Gastrocnemius medialis (tissue), 4 donors: ENCODE data around the gene NUP214. TPM values are rescaled to one million over a fixed set of nuclear protein-coding genes. Genes with fewer than 3 reads are reported as not detected.
A peak's percentile ranks its signal among the peaks of the same experiment; 100 is the strongest.

Experiments used
- ATAC-seq, 2 donors: fragments of 150-250 bp; one replicate each; pipeline ENCODE4 v1.9.1; 2016
- DNase-seq, 2 donors: peaks; one replicate each; pipeline ENCODE4 v3.0.0-alpha.2; 2019
- H3K27ac ChIP-seq, 4 donors: fragments of 200-600 bp; sonication (generic); 1 replicate in 1 of 4; 2 replicates in 3 of 4; pipeline ENCODE4 v1.5.1; 2016 to 2018; ENCODE audit warnings: mild to moderate bottlenecking in 2 of 4, moderate library complexity in 1 of 4
- H3K27me3 ChIP-seq, 3 donors: fragments of 200-600 bp; sonication (generic) in 2 of 3; 1 replicate in 1 of 3; 2 replicates in 2 of 3; pipeline versions ENCODE4 v1.5.1 to v1.6.0; 2016 to 2019; ENCODE audit warnings: mild to moderate bottlenecking in 1 of 3, moderate library complexity in 1 of 3
- H3K36me3 ChIP-seq, 2 donors: fragments of 200-600 bp; sonication (generic) in 1 of 2; one replicate each; pipeline ENCODE4 v1.5.1; 2017 to 2018
- H3K4me1 ChIP-seq, 2 donors: fragments of 200-600 bp; sonication (generic) in 1 of 2; one replicate each; pipeline ENCODE4 v1.5.1; 2016 to 2017; ENCODE audit warnings: mild to moderate bottlenecking in 2 of 2
- H3K4me3 ChIP-seq, 4 donors: fragments of 200-600 bp; sonication (generic) in 3 of 4; 1 replicate in 1 of 4; 2 replicates in 3 of 4; pipeline ENCODE4 v1.5.1; 2016 to 2019; ENCODE audit warnings: mild to moderate bottlenecking in 2 of 4
- H3K9me3 ChIP-seq, 3 donors: fragments of 200-600 bp; sonication (generic) in 2 of 3; 1 replicate in 1 of 3; 2 replicates in 2 of 3; pipeline ENCODE4 v1.5.1; 2016 to 2019
- POLR2A ChIP-seq, 2 donors: fragments of 450-650 bp; IDR thresholded peaks; one replicate each; pipeline ENCODE4 v1.6.1; 2017; ENCODE audit warnings: antibody characterized with exemption in 2 of 2, mild to moderate bottlenecking in 2 of 2, moderate library complexity in 2 of 2
- in situ Hi-C, 4 donors: fragments of 200-750 bp; cut with MboI; loops; one replicate each; pipeline versions ENCODE4 v1.15.0 to v1.8.0; 2017; ENCODE audit warnings: low sequenced_read_pairs in 4 of 4
- intact Hi-C: fragments of 100-400 bp; cut with DNase I; formaldehyde crosslinking; loops from one replicate; pipeline ENCODE4 v1.15.1; 2023; ENCODE audit warnings: low total_unique reads
- total RNA-seq, 4 donors: library from RNA; depleted of rRNA; stranded (reverse); fragments of >200 nt; gene quantifications; one replicate each; pipeline versions ENCODE4 v1.1.0 to v1.2.3, GENCODE V29; 2016
- TF ChIP-seq, protein P1 (sequence below), 5 experiments: fragments of 450-650 bp in 3 of 5; fragments of 200-600 bp in 2 of 5; sonication (generic) in 2 of 5; IDR thresholded peaks in 4 of 5; conservative IDR thresholded peaks in 1 of 5; 1 replicate in 4 of 5; 2 replicates in 1 of 5; pipeline ENCODE4 v1.5.1; 2016 to 2019; ENCODE audit warnings: antibody characterized with exemption in 5 of 5, mild to moderate bottlenecking in 3 of 5, moderate library complexity in 3 of 5

NUP214 gene
- total RNA-seq, 4 donors from 2014 or later, result 24.2 to 47.5 (median 29.9) TPM

DNA sequence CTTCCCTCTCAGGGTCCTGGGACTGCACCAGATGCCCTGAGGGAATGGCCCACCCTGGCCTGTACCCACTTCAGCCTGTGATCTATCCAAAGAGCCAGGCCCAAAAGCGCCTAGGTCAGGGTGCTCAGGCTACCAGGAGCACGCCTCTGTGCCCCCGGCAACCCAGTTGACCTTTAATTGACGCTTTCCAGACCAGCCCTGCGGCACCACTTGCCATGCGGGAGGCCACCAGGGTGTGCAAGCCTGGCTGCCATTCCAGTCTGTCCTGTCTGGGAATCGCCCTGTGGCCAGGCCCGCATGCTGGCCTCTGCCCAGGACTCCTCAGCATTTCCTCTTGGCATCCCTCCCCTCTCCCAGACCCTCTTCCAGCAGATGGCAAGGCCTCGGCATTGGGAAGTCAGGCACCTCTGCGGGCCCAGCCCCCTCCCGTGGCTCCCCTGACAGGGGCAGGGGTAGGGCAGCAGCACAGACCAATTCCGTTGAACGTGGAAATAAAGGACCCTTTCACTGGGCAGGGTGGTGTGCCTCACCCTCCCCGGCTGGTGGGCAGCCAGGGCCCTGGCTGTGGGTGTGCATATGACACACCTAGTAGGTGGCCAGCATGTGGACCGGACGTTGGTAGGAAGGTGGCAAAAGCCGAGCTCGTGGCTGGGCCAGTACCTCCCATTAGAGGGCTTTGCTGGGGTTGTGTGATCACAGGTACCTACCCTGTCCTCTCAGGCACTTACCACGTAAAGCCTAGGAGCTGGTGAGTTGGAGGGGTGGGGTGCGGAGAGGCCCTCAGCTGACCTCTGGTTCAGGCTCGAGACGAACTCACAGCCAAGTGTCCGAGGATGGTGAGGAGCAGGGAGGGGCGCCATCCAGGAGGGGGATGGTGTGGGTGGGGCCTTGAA, 32.6 kb upstream of the NUP214 start:
- DNase-seq, result no peak

DNA sequence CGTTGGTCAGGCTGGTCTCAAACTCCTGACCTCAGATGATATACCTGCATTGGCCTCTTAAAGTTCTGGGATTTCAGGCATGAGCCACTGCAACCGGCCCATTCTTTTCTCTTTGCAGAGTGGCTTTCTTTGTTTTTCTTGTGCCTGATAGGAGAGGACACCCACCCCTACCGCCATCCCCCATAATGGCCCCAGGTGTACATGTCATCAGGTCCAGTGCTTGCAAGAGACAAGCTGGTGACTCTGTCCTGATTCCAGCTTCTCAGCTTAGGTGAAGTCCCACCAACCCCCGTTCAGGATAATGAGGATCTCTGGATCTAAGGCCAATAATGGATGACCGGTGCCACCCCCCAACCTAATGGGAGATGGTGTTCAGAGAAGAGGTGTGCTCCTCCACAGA, 31.4 kb upstream of the NUP214 start:
- intact Hi-C loops (no loop called here), in situ Hi-C loops (no loop called here)
- no peaks in the 10 kb centered on the region for H3K9me3 ChIP-seq
- no peak overlapping the region for H3K4me3 ChIP-seq
- H3K27me3 ChIP-seq, result peaks cover 33 to 47% (median 33%) of the 10 kb centered on the region in 3 donors
- no peak overlapping the region for H3K27ac ChIP-seq
- DNase-seq (no peak), ATAC-seq (no peak)
- no peaks in the 10 kb centered on the region for H3K36me3 ChIP-seq
- TF ChIP-seq, protein P1, sequence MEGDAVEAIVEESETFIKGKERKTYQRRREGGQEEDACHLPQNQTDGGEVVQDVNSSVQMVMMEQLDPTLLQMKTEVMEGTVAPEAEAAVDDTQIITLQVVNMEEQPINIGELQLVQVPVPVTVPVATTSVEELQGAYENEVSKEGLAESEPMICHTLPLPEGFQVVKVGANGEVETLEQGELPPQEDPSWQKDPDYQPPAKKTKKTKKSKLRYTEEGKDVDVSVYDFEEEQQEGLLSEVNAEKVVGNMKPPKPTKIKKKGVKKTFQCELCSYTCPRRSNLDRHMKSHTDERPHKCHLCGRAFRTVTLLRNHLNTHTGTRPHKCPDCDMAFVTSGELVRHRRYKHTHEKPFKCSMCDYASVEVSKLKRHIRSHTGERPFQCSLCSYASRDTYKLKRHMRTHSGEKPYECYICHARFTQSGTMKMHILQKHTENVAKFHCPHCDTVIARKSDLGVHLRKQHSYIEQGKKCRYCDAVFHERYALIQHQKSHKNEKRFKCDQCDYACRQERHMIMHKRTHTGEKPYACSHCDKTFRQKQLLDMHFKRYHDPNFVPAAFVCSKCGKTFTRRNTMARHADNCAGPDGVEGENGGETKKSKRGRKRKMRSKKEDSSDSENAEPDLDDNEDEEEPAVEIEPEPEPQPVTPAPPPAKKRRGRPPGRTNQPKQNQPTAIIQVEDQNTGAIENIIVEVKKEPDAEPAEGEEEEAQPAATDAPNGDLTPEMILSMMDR (IDR thresholded peaks at IDR 0.05 in 4 of 5, conservative IDR thresholded peaks at IDR 0.05 in 1 of 5), result no peak
- TF ChIP-seq POLR2A (IDR thresholded peaks at IDR 0.05), result no peak
- H3K4me1 ChIP-seq, result no peaks in the 10 kb centered on the region

More for the DNA sequence above, 32.6 kb upstream of the NUP214 start:
- no peak for ATAC-seq
- H3K27me3 ChIP-seq, result peaks cover 26 to 39% (median 32%) of the 10 kb centered on the region in 3 donors
- H3K4me3 ChIP-seq, result no peak overlapping the region
- TF ChIP-seq, protein P1 (IDR thresholded peaks at IDR 0.05 in 4 of 5, conservative IDR thresholded peaks at IDR 0.05 in 1 of 5), result no peak
- TF ChIP-seq POLR2A (IDR thresholded peaks at IDR 0.05), result no peak
- no peaks in the 10 kb centered on the region for H3K9me3 ChIP-seq
- in situ Hi-C loops, result no loop called here
- H3K27ac ChIP-seq, result no peak overlapping the region
- intact Hi-C loops, result no loop called here
- H3K4me1 ChIP-seq, result no peaks in the 10 kb centered on the region
- H3K36me3 ChIP-seq, result no peaks in the 10 kb centered on the region

DNA sequence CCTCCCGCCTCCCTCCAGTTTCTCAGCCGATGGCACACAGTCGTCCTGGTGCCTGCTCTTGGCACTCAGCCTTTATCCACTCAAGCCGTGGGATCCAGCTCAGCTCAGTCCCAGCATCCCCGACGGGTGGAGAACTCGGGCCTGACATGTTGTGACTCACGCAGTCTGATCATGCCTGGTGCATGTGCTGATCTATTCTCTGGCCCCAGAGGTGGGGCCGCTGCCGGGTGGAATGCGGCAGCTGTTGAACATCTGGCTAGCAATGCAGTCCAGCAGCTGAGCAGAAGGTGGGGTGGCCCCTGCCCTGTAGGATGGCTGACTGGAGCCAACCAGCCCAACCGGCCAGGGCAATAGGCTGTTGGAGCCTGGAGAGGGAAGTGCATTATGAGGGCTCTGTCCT, 30.8 kb upstream of the NUP214 start:
- H3K4me3 ChIP-seq, result no peak overlapping the region
- H3K27ac ChIP-seq, result no peak overlapping the region
- in situ Hi-C loops, result no loop called here
- H3K36me3 ChIP-seq, result no peaks in the 10 kb centered on the region
- intact Hi-C loops, result no loop called here
- TF ChIP-seq POLR2A (IDR thresholded peaks at IDR 0.05), result no peak
- TF ChIP-seq, protein P1 (IDR thresholded peaks at IDR 0.05 in 4 of 5, conservative IDR thresholded peaks at IDR 0.05 in 1 of 5), result no peak
- H3K9me3 ChIP-seq, result no peaks in the 10 kb centered on the region
- H3K27me3 ChIP-seq, result peaks cover 33 to 47% (median 33%) of the 10 kb centered on the region in 3 donors
- ATAC-seq (peak in 1 of 2 donors; percentile 18), DNase-seq (peak in 1 of 2 donors; percentile 32)
- no peaks in the 10 kb centered on the region for H3K4me1 ChIP-seq

DNA sequence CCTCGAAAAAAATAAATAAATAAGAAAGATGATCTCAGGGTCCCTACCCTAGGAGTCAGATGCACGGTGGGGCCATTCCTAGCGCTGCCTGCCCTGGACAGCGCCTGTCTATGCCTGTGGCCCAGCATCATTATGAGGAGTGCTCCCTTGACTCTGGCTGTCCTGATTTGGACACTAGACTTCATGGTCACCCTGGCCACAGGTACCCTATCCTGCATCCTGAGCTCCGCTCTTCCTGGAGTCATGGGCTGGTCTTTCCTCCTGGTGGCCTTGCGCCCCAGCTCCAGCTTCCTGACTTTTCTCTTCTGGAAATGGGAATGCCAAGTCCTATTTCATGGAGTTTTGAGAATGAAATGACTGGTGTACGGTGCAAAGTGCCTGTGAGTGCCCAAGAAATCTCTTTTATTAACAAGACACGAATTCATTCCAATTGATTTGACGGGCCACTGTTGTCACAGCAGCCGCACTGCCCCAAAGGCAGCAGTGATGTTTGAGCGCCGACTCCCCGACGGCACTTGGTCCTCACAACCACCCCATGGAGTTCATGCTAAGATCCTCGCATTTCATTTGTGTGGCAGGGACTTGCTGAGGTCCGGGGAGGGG, 29.6 kb upstream of the NUP214 start:
- TF ChIP-seq, protein P1 (IDR thresholded peaks at IDR 0.05 in 4 of 5, conservative IDR thresholded peaks at IDR 0.05 in 1 of 5), result no peak
- TF ChIP-seq POLR2A (IDR thresholded peaks at IDR 0.05), result no peak
- no peaks in the 10 kb centered on the region for H3K9me3 ChIP-seq
- no peak for DNase-seq
- H3K27ac ChIP-seq, result peak overlapping the region in 3 of 4 donors; percentile 24 to 60 (median 34)
- in situ Hi-C loops (no loop called here), intact Hi-C loops (no loop called here)
- H3K27me3 ChIP-seq, result peaks cover 33 to 47% (median 33%) of the 10 kb centered on the region in 3 donors
- peak overlapping the region; percentile 22 to 55 (median 50) for H3K4me3 ChIP-seq
- no peaks in the 10 kb centered on the region for H3K4me1 ChIP-seq
- no peaks in the 10 kb centered on the region for H3K36me3 ChIP-seq
- ATAC-seq, result no peak
